BLaER1 treated with 17β-estradiol and CSF1 and Interleukin-3, amounts not matched to agents 10 nM and 100 nM (cell line): ENCODE measurements around the gene WDHD1.

Experiments
- H3K27ac ChIP-seq, 11 experiments: shearing (Covaris generic); formaldehyde crosslinking; 2 replicates each; pipeline ENCODE4 v1.8.1; 2022
- H3K27me3 ChIP-seq, 11 experiments: shearing (Covaris generic); formaldehyde crosslinking; 2 replicates each; pipeline ENCODE4 v1.8.1; 2022
- H3K36me3 ChIP-seq, 11 experiments: shearing (Covaris generic); formaldehyde crosslinking; 2 replicates each; pipeline ENCODE4 v1.8.1; 2022
- H3K4me1 ChIP-seq, 10 experiments: shearing (Covaris generic); formaldehyde crosslinking; 2 replicates each; pipeline ENCODE4 v1.8.1; 2022
- H3K4me2 ChIP-seq, 11 experiments: shearing (Covaris generic); formaldehyde crosslinking; 2 replicates each; pipeline ENCODE4 v1.8.1; 2022
- H3K4me3 ChIP-seq, 10 experiments: shearing (Covaris generic); formaldehyde crosslinking; 2 replicates each; pipeline ENCODE4 v1.8.1; 2022
- H3K9ac ChIP-seq, 11 experiments: shearing (Covaris generic); formaldehyde crosslinking; 2 replicates each; pipeline ENCODE4 v1.8.1; 2022
- H3K9me3 ChIP-seq, 11 experiments: shearing (Covaris generic); formaldehyde crosslinking; replicated peaks in 1 of 11; 2 replicates each; pipeline ENCODE4 v1.8.1; 2022
- H4K20me1 ChIP-seq, 11 experiments: shearing (Covaris generic); formaldehyde crosslinking; 2 replicates each; pipeline ENCODE4 v1.8.1; 2022
- Cebpa-rat ChIP-seq, 11 experiments: shearing (Covaris generic); IDR thresholded peaks; 2 replicates each; pipeline ENCODE4 v1.8.1; 2022

The WDHD1 gene

GRCh38 chr14:54889919-54890318, 137.0 kb downstream of the WDHD1 start:
- no peak overlapping the region for H3K4me3 ChIP-seq
- peak overlapping the region in 3 of 11 experiments; percentile 57 to 78 (median 59); a peak in 5 of 22 replicates for H3K4me2 ChIP-seq
- peaks cover 0 to 39% (median 0%) of the 10 kb centered on the region in 11 experiments; a peak in 8 of 22 replicates for H3K36me3 ChIP-seq
- H3K9ac ChIP-seq, result no peak overlapping the region
- H3K9me3 ChIP-seq, result peaks cover 0 to 9% (median 0%) of the 10 kb centered on the region in 11 experiments; a peak in 3 of 22 replicates
- no peak overlapping the region; a peak in 1 of 22 replicates for H3K27ac ChIP-seq
- TF ChIP-seq Cebpa-rat (IDR thresholded peaks at IDR 0.05), result no peak
- no peaks in the 10 kb centered on the region for H3K27me3 ChIP-seq
- H3K4me1 ChIP-seq, result peaks cover 7 to 76% (median 26%) of the 10 kb centered on the region in 10 experiments; a peak in 18 of 20 replicates
- peaks cover 0 to 96% (median 29%) of the 10 kb centered on the region in 11 experiments; a peak in 13 of 22 replicates for H4K20me1 ChIP-seq
